Subcutaneous abdominal adipose tissue (tissue), 5 donors: ENCODE measurements around the gene REEP3.

Source experiments
- H3K27ac ChIP-seq: one replicate; pipeline ENCODE4 v1.7.0; 2013; ENCODE audit warnings: low read depth, mild to moderate bottlenecking, inconsistent platforms, low read length, moderate library complexity
- H3K27me3 ChIP-seq, 5 donors: one replicate each; pipeline ENCODE4 v1.7.0; 2013; ENCODE audit warnings: low read length in 5 of 5, inconsistent platforms in 1 of 5; ENCODE audit not compliant: control insufficient read depth in 5 of 5, insufficient read depth in 4 of 5
- H3K36me3 ChIP-seq, 5 donors: one replicate each; pipeline ENCODE4 v1.7.0; 2013; ENCODE audit warnings: low read length in 5 of 5; ENCODE audit not compliant: control insufficient read depth in 5 of 5, insufficient read depth in 5 of 5
- H3K4me1 ChIP-seq, 5 donors: one replicate each; pipeline ENCODE4 v1.7.0; 2013; ENCODE audit warnings: low read length in 5 of 5, mild to moderate bottlenecking in 3 of 5, moderate library complexity in 1 of 5; ENCODE audit not compliant: control insufficient read depth in 5 of 5, insufficient read depth in 5 of 5
- H3K4me3 ChIP-seq, 5 donors: one replicate each; pipeline ENCODE4 v1.7.0; 2013; ENCODE audit warnings: low read length in 5 of 5, low read depth in 1 of 5
- H3K9ac ChIP-seq, 5 donors: one replicate each; pipeline ENCODE4 v1.7.0; 2013; ENCODE audit warnings: low read length in 5 of 5, mild to moderate bottlenecking in 4 of 5, moderate library complexity in 3 of 5
- H3K9me3 ChIP-seq, 5 donors: one replicate each; pipeline ENCODE4 v1.7.0; 2013; ENCODE audit warnings: low read length in 5 of 5; ENCODE audit not compliant: control insufficient read depth in 5 of 5
- donor health status: healthy.
- donor health status: healthy.
- donor health status: healthy.
- donor health status: healthy.
- donor health status: healthy.

REEP3 gene

GRCh38 chr10:63542835-63543575, 21.8 kb downstream of the REEP3 start:
- no peaks in the 10 kb centered on the region for H3K9me3 ChIP-seq
- H3K9ac ChIP-seq = no peak overlapping the region
- no peak overlapping the region for H3K4me3 ChIP-seq
- peaks cover 0 to 4% (median 0%) of the 10 kb centered on the region in 5 donors for H3K4me1 ChIP-seq
- H3K36me3 ChIP-seq = no peaks in the 10 kb centered on the region
- H3K27ac ChIP-seq = no peak overlapping the region
- H3K27me3 ChIP-seq = no peaks in the 10 kb centered on the region

- Histone ChIP-seq H3K4me3 (no peak overlapping the region), H3K9me3 (no peaks in the 10 kb centered on the region), H3K36me3 (no peaks in the 10 kb centered on the region), H3K27me3 (no peaks in the 10 kb centered on the region), H3K27ac (no peak overlapping the region), H3K9ac (no peak overlapping the region), H3K4me1 (peaks cover 0 to 4% (median 0%) of the 10 kb centered on the region in 5 donors)
These were observed 22.4 kb downstream of the REEP3 start for GRCh38 chr10:63543576-63543962.

DNA sequence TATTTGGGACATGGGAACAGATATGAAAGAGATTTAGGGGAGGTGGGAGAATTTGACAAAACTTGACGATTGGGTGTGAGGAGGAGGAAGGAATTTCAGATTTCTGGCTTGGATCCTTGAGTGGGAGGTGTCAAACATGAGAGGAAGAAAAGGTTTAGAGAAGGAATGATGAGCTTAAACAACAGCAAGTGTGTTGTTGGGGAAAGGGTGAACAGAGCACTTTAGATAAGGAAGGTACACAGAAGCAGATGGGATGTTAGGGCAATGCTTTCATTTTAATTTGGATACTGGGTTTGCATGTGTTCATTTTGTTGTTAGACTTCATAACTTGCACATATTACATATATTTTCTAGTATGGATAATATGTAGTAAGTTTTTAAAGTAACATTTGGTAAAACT, 23.2 kb downstream of the REEP3 start:
- Histone ChIP-seq H3K9ac (no peak overlapping the region), H3K9me3 (no peaks in the 10 kb centered on the region), H3K4me1 (peaks cover 0 to 4% (median 0%) of the 10 kb centered on the region in 5 donors), H3K27ac (no peak overlapping the region), H3K36me3 (no peaks in the 10 kb centered on the region), H3K4me3 (no peak overlapping the region), H3K27me3 (no peaks in the 10 kb centered on the region)

GRCh38 chr10:63547628-63548360, 26.6 kb downstream of the REEP3 start:
- Histone ChIP-seq H3K9ac (no peak overlapping the region), H3K4me1 (no peaks in the 10 kb centered on the region), H3K4me3 (no peak overlapping the region), H3K27me3 (no peaks in the 10 kb centered on the region), H3K27ac (no peak overlapping the region), H3K36me3 (no peaks in the 10 kb centered on the region), H3K9me3 (no peaks in the 10 kb centered on the region)

DNA sequence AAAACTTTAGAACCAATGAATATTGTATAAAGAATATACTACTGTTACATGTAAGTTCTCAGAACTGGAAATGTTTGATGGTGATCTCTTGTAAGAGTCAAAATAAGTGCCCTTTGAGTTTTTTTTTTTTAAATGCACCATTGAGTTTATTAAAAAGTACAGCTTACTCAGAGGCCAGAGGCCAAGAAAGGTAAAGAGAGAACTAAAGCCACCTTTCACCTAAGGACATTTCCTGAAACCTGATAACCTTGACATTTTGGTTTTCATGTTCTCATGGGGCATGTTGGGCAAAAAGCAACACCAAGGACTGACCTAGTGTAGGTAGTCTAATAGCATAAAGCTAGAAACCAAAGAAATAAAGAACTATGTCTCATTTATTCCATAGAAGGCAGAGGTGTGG, 27.7 kb downstream of the REEP3 start:
- no peaks in the 10 kb centered on the region for H3K4me1 ChIP-seq
- H3K27ac ChIP-seq = no peak overlapping the region
- H3K4me3 ChIP-seq = no peak overlapping the region
- no peaks in the 10 kb centered on the region for H3K9me3 ChIP-seq
- no peaks in the 10 kb centered on the region for H3K27me3 ChIP-seq
- H3K9ac ChIP-seq = no peak overlapping the region
- H3K36me3 ChIP-seq = no peaks in the 10 kb centered on the region

- Histone ChIP-seq H3K4me3 (no peak overlapping the region), H3K27ac (no peak overlapping the region), H3K9me3 (no peaks in the 10 kb centered on the region)
These were observed 28.6 kb downstream of the REEP3 start for GRCh38 chr10:63549810-63550209.

GRCh38 chr10:63553031-63553430, 31.8 kb downstream of the REEP3 start:
- H3K27ac ChIP-seq = no peak overlapping the region

More at GRCh38 chr10:63549810-63550209, 28.6 kb downstream of the REEP3 start:
- no peaks in the 10 kb centered on the region for H3K36me3 ChIP-seq
- H3K4me1 ChIP-seq = no peaks in the 10 kb centered on the region
- H3K27me3 ChIP-seq = no peaks in the 10 kb centered on the region
- no peak overlapping the region for H3K9ac ChIP-seq

DNA sequence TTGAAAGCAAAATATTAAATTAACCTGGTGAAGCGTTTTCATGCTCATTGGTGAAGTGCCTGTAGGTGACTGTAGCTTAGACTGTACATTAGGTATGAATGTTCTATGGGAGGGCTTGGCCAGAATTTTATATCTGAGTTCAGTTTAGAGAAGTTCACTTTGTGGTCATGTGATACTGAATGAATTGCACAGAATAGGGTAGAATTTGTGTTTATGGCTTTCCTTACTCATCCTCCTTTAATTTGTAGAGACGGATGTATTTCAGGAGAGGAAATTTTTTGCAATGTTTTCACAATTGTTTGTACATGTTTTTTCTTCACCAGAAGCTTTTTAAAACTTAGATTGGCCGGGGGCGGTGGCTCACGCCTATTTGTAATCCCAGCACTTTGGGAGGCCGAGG, 32.3 kb downstream of the REEP3 start:
- Histone ChIP-seq H3K4me3 (no peak overlapping the region), H3K9me3 (no peaks in the 10 kb centered on the region), H3K9ac (no peak overlapping the region), H3K4me1 (no peaks in the 10 kb centered on the region), H3K27me3 (no peaks in the 10 kb centered on the region), H3K36me3 (no peaks in the 10 kb centered on the region), H3K27ac (no peak overlapping the region)

More at GRCh38 chr10:63553031-63553430, 31.8 kb downstream of the REEP3 start:
- no peak overlapping the region for H3K4me3 ChIP-seq
- no peak overlapping the region for H3K9ac ChIP-seq
- no peaks in the 10 kb centered on the region for H3K36me3 ChIP-seq
- H3K27me3 ChIP-seq = no peaks in the 10 kb centered on the region
- H3K4me1 ChIP-seq = no peaks in the 10 kb centered on the region
- H3K9me3 ChIP-seq = no peaks in the 10 kb centered on the region

DNA sequence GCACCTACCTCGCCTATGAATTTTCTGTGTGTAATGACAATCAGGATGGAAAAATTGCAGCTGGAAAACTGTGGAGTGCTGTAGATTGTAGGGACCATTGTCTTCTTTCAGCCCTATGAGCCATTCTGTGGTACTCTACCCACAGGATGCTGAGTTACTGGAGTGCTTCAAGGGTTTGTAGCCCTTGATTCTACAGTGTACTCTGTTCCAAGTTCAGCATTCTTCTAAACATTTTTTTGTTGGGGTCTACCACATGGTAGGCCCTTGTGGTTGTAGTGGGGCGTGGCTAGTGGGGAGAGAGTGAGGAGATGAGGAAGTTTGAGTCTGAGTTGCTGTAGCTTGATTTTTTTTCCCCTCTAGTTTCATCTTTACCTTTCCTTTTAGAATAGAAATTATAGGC, 33.5 kb downstream of the REEP3 start:
- H3K4me3 ChIP-seq = no peak overlapping the region
- H3K9ac ChIP-seq = no peak overlapping the region
- no peaks in the 10 kb centered on the region for H3K9me3 ChIP-seq
- H3K27ac ChIP-seq = no peak overlapping the region
- H3K27me3 ChIP-seq = no peaks in the 10 kb centered on the region
- no peaks in the 10 kb centered on the region for H3K4me1 ChIP-seq
- H3K36me3 ChIP-seq = no peaks in the 10 kb centered on the region

DNA sequence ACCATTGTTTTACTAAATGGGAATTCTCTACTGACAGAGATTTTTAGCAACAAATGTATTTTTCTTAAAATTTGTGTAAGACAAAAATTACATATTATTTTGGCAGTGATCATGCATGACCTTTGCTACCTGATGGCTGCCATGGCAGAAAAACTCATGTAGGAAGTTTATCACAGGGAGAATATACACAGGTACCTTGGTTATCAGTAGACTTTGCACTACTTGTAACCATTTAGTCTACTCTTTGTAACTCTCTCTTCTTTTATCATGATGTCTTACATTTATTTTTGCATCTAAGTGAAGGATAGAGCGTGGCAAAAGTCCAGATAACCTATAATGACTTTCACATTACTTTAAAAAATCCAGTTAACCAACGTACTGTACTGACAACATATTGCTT, 34.1 kb downstream of the REEP3 start:
- no peaks in the 10 kb centered on the region for H3K36me3 ChIP-seq
- no peak overlapping the region for H3K9ac ChIP-seq
- no peaks in the 10 kb centered on the region for H3K9me3 ChIP-seq
- no peaks in the 10 kb centered on the region for H3K4me1 ChIP-seq
- H3K27ac ChIP-seq = no peak overlapping the region
- H3K27me3 ChIP-seq = no peaks in the 10 kb centered on the region
- no peak overlapping the region for H3K4me3 ChIP-seq
